GM12864 (cell line): ENCODE measurements around the gene H2AZ2.
"Not testable (repeated sequence)": the region's sequence is repeated elsewhere in the genome, so short reads cannot be mapped to it uniquely, and the experiment has no call there.

ENCODE experiments used
- DNase-seq: peaks from one replicate; pipeline ENCODE4 v3.0.0-alpha.2; 2011; ENCODE audit warnings: low read depth
- H3K4me3 ChIP-seq: 2 replicates; pipeline ENCODE4 v1.5.1; 2011; ENCODE audit warnings: mild to moderate bottlenecking, low read depth, low read length, control low read depth
- TF ChIP-seq, protein P1 (sequence below): IDR thresholded peaks from 2 replicates; pipeline ENCODE4 v1.5.1; 2011; ENCODE audit warnings: low read depth, mild to moderate bottlenecking, moderate library complexity, low read length, control low read depth, inconsistent platforms; ENCODE audit errors: missing control alignments

H2AZ2 gene

DNA sequence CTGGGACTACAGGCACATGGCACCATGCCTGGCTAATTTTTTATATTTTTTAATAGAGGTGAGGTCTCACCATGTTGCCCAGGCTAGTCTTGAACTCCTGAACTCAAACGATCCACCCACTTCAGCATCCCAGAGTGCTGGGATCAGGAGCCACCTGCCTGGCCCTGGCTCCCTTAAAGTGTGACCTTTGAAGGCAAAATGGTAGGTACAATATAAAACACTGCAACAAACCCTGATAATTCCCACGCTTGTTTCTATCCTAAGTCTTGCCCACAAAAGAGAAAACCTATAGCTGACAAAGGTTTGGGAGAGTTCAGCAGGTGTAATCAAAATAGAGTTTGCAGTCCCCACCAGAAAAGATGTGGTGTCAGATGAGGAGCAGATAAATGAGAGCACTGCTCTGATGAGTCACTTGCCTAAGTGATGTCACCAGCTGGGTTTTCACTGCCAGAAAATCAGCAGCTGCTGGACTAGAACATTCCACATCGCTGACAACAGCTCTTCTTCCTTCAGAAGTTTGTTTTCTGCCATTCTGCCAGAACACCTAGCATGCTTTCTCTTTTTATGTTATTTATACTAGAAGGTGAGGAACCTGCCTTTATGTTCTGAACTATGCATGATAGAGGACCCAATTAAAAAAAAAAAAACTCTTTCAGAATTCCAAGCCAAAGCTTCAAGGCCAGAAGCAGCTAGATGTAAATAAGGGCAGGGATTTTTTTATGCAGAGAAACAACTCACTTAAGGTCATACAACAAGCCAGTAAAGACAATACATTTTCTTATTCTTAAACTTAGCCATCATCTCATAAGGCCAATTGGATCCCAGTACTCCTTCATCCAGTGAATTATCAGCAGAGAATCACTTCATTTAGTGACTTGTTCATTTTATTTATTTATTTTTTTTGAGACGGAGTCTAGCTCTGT, 19.4 kb upstream of the H2AZ2 start:
- no peak for DNase-seq
- H3K4me3 ChIP-seq = no peak overlapping the region
- TF ChIP-seq, protein P1, sequence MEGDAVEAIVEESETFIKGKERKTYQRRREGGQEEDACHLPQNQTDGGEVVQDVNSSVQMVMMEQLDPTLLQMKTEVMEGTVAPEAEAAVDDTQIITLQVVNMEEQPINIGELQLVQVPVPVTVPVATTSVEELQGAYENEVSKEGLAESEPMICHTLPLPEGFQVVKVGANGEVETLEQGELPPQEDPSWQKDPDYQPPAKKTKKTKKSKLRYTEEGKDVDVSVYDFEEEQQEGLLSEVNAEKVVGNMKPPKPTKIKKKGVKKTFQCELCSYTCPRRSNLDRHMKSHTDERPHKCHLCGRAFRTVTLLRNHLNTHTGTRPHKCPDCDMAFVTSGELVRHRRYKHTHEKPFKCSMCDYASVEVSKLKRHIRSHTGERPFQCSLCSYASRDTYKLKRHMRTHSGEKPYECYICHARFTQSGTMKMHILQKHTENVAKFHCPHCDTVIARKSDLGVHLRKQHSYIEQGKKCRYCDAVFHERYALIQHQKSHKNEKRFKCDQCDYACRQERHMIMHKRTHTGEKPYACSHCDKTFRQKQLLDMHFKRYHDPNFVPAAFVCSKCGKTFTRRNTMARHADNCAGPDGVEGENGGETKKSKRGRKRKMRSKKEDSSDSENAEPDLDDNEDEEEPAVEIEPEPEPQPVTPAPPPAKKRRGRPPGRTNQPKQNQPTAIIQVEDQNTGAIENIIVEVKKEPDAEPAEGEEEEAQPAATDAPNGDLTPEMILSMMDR = no peak

- DNase-seq, H3K4me3 ChIP-seq: not testable (repeated sequence)
These were observed 14.1 kb upstream of the H2AZ2 start for GRCh38 chr7:44861949-44862348.

DNA sequence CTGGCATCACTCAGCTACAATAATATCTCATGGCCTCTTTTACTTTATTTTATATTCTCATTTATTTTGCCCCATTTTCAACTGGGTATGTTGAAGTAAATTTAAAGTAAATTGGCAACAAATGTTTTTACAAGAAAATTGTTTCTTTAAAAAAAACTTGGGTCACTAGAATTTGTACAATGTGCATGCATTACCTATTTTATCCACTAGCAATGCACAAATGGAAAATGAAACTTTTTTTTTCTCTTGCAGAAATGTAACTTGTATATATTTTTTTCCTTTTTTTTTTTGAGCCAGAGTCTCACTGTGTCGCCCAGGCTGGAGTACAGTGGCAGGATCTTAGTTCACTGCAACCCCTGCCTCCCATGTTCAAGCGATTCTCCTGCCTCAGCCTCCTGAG, 10.3 kb upstream of the H2AZ2 start:
- H3K4me3 ChIP-seq = no peak overlapping the region
- DNase-seq = no peak
- TF ChIP-seq, protein P1 = peak; percentile 24

DNA sequence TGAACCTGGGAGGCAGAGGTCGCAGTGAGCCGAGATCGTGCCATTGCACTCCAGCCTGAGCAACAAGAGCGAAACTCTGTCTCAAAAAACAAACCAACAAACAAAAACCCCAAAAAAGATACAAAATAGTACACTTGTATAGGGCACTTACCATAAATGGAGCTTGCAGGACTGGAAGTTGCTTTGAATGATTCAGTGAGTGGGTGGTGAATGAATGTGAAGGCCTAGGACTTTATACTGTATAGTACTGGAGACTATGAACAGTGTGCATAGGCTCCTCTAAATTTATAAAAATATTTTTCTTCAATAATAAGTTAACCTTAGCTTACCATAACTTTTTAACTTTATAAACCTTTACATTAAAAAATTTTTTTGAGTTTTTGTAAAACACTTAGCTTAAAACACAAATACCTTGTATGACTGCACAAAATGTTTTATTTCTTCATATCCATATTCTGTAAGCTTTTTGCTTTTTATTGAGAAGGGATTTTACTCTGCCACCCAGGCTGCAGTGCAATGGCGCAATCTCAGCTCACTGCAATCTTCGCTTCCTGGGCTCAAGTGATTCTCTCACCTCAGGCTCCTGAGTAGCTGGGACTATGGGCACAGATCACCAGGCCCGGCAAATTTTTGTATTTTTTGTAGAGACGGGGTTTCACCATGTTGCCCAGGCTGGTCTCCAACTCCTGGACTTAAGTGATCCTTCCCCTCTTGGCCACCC, 6.9 kb upstream of the H2AZ2 start:
- TF ChIP-seq, protein P1 = no peak
- no peak overlapping the region for H3K4me3 ChIP-seq
- DNase-seq = no peak

DNA sequence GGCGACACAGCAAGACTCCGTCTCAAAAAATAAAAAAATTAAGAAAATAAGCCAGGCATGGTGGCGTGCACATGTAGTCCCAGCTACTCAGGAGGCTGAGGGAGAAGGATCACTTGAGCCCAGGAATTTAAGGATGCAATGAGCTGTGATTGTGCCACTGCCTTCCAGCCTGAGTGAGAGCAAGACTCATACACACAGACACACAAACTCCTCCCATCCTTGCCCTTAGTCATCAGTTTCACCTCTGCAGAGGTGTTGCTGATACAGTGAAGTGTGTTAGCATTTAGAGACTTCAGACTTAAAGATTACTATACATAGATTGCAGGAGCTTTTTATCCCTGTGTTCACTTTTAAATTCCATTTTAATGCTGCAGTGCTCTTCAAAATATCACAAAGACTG, 5.5 kb upstream of the H2AZ2 start:
- TF ChIP-seq, protein P1 = no peak
- no peak for DNase-seq
- H3K4me3 ChIP-seq = no peak overlapping the region

- TF ChIP-seq, protein P1 = no peak
- no peak overlapping the region for H3K4me3 ChIP-seq
- no peak for DNase-seq
These were observed 4.7 kb upstream of the H2AZ2 start for GRCh38 chr7:44852590-44852989.

GRCh38 chr7:44849885-44850544, 2.1 kb upstream of the H2AZ2 start:
- TF ChIP-seq, protein P1 = no peak
- DNase-seq = no peak
- no peak overlapping the region for H3K4me3 ChIP-seq
